PC-9 (cell line): ENCODE measurements around the gene GLB1L. TPM values are rescaled to one million over a fixed set of nuclear protein-coding genes. Genes with fewer than 3 reads are reported as not detected.

ENCODE experiments used
- BruUV-seq: library from RNA; stranded (reverse); fragments of 400-500 nt; replicated peaks from 2 replicates; lab custom pipeline; 2021; lab: Mats Ljungman, UMichigan
- CTCF ChIA-PET: fragments of 300-600 bp; sonication (Branson Sonifier 250); formaldehyde crosslinking; loops from one replicate; lab custom pipeline; 2022; ENCODE audit warnings: antibody characterized with exemption; lab: Charles Lee
- POLR2A ChIA-PET: fragments of 300-600 bp; sonication (Branson Sonifier 250); formaldehyde crosslinking; loops from one replicate; lab custom pipeline; 2022; ENCODE audit warnings: antibody characterized with exemption; ENCODE audit not compliant: unreplicated experiment; lab: Charles Lee
- DNase-seq, 2 experiments: peaks; one replicate each; pipeline versions ENCODE4 v3.0.0 to v3.0.0-alpha.2; 2015 to 2022; ENCODE audit warnings: mixed read lengths in 1 of 2
- H2AFZ ChIP-seq: fragments of 200-600 bp; sonication (generic); 2 replicates; pipeline ENCODE4 v1.8.1; 2017; ENCODE audit warnings: antibody characterized with exemption
- H3F3A ChIP-seq: fragments of 200-600 bp; sonication (generic); 2 replicates; pipeline ENCODE4 v1.8.1; 2017; ENCODE audit warnings: antibody characterized with exemption, mild to moderate bottlenecking, low read depth; ENCODE audit not compliant: insufficient read depth
- H3K27ac ChIP-seq: fragments of 200-600 bp; sonication (generic); 2 replicates; pipeline ENCODE4 v1.6.1; 2016; ENCODE audit warnings: mixed run types
- H3K27me3 ChIP-seq: fragments of 200-600 bp; sonication (generic); 2 replicates; pipeline ENCODE4 v1.6.1; 2016; ENCODE audit warnings: low read depth, mixed run types; ENCODE audit not compliant: insufficient read depth
- H3K36me3 ChIP-seq: fragments of 200-600 bp; sonication (generic); 2 replicates; pipeline ENCODE4 v1.6.1; 2016; ENCODE audit warnings: low read depth, mixed run types
- H3K4me1 ChIP-seq: fragments of 200-600 bp; sonication (generic); replicated peaks from 2 replicates; pipeline ENCODE4 v1.6.1; 2016; ENCODE audit warnings: mixed run types; ENCODE audit not compliant: insufficient read depth
- H3K4me2 ChIP-seq: fragments of 200-600 bp; sonication (generic); 2 replicates; pipeline ENCODE4 v1.6.1; 2017; ENCODE audit warnings: mixed run types
- H3K4me3 ChIP-seq: fragments of 200-600 bp; sonication (generic); 2 replicates; pipeline ENCODE4 v1.6.1; 2016; ENCODE audit warnings: mixed run types
- H3K79me2 ChIP-seq: fragments of 200-600 bp; sonication (generic); 2 replicates; pipeline ENCODE4 v1.6.1; 2017; ENCODE audit warnings: low read depth, mixed run types
- H3K9me2 ChIP-seq: fragments of 200-600 bp; sonication (generic); 2 replicates; pipeline ENCODE4 v1.8.1; 2017; ENCODE audit warnings: mild to moderate bottlenecking; ENCODE audit not compliant: insufficient read depth
- H3K9me3 ChIP-seq: fragments of 200-600 bp; sonication (generic); 2 replicates; pipeline ENCODE4 v1.8.1; 2016; ENCODE audit warnings: low read depth; ENCODE audit not compliant: insufficient read depth
- H4K20me1 ChIP-seq: fragments of 200-600 bp; sonication (generic); 2 replicates; pipeline ENCODE4 v1.8.1; 2017; ENCODE audit not compliant: insufficient read depth
- CTCF ChIP-seq: fragments of 200-600 bp; sonication (generic); conservative IDR thresholded peaks from 2 replicates; pipeline ENCODE4 v1.6.1; 2017; ENCODE audit warnings: mixed run types, antibody characterized with exemption, mild to moderate bottlenecking, moderate library complexity
- EZH2 ChIP-seq: fragments of 200-600 bp; sonication (generic); IDR thresholded peaks from 2 replicates; pipeline ENCODE4 v1.8.0; 2017; ENCODE audit warnings: antibody characterized with exemption, low read depth
- intact Hi-C: fragments of 100-400 bp; cut with micrococcal nuclease; formaldehyde crosslinking; loops from one replicate; pipeline ENCODE4 v1.10.0; 2022; ENCODE audit not compliant: unreplicated experiment
- total RNA-seq: library from RNA; stranded (reverse); gene quantifications from 2 replicates; pipeline ENCODE4 v1.2.3, GENCODE V29; 2021

The GLB1L gene
- total RNA-seq, 1 experiment from 2014 or later = 10.8 TPM

DNA sequence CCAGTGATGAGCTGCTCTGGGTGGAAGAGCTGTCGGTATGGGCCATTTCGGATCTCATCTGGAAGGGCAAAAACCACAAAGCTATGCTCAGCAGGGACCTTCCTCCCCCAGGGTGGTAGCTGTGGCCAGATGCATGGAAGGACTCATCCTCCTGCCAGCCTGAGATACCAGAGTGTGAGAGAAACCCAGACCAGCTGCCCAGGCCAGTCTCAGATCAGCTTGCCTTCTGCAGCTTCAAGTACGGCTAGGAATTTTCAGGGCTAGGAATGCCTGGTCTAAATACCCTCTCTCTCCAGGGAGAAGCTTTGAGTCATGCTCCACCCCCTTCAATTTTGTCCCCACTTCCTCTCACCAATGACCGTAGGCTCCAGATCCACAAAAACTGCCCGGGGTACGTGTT, 6.4 kb upstream of the GLB1L start:
- H3K27ac ChIP-seq = no peak overlapping the region
- H3K9me3 ChIP-seq = no peaks in the 10 kb centered on the region
- intact Hi-C loops = no loop called here
- H3K4me3 ChIP-seq = 0 out of 2 replicates have a peak overlapping the region, but pooled peaks have one; percentile 87
- H3K9me2 ChIP-seq = no peaks in the 10 kb centered on the region
- peaks cover 44% of the 10 kb centered on the region for H3F3A ChIP-seq
- POLR2A ChIA-PET = interaction anchor here (0.6 kb wide), 1 partner anchor 29 kb away, joined by 3 read pairs; no protein-coding TSS in a partner anchor
- CTCF ChIA-PET = interaction anchor here (0.6 to 0.7 kb wide), 2 partner anchors 43 to 65 kb away, joined by 3 to 4 read pairs; no protein-coding TSS in a partner anchor
- BruUV-seq = no TSS peak
- peak overlapping the region; percentile 84; the same call in 1 of the 2 replicates for H3K4me2 ChIP-seq
- H2AFZ ChIP-seq = no peak overlapping the region
- 0 out of 2 replicates have a peak, but pooled peaks cover 9% of the 10 kb centered on the region for H3K36me3 ChIP-seq
- H3K4me1 ChIP-seq = peaks cover 65% of the 10 kb centered on the region
- TF ChIP-seq CTCF (no peak), EZH2 (no peak)
- H4K20me1 ChIP-seq = no peaks in the 10 kb centered on the region
- DNase-seq = no peak
- H3K79me2 ChIP-seq = peaks cover 41% of the 10 kb centered on the region
- no peaks in the 10 kb centered on the region for H3K27me3 ChIP-seq

DNA sequence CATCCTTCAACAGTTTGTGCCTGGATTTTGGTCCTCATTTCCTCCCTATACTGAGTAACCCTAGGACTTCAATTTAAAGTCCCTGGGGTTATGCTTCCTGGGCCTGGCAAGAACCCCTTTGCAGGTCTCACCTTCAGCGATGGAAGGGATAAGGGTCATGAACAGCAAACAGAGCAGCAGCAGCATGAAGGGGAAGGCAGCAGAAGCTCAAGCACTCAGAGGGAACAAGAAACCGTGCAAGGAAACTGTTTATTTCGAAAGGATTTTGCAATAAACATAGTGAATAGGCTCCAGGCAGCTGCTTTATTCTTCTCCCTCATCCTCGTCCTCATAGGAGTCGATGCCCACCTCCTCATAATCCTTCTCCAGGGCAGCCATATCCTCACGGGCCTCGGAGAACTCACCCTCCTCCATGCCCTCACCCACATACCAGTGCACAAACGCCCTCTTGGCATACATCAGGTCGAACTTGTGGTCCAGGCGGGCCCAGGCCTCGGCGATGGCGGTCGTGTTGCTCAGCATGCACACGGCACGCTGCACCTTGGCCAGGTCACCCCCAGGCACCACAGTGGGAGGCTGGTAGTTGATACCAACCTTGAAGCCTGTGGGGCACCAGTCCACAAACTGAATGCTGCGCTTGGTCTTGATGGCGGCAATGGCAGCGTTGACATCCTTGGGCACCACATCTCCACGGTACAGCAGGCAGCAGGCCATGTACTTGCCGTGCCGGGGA, 5.0 kb upstream of the GLB1L start:
- Histone ChIP-seq H3K36me3 (0 out of 2 replicates have a peak, but pooled peaks cover 9% of the 10 kb centered on the region), H3K27me3 (no peaks in the 10 kb centered on the region), H2AFZ (no peak overlapping the region), H3K4me3 (peak overlapping the region; percentile 21; the same call in 1 of the 2 replicates), H3K4me2 (peak overlapping the region; percentile 73), H3K79me2 (peaks cover 53% of the 10 kb centered on the region), H3K4me1 (peaks cover 70% of the 10 kb centered on the region), H3K9me3 (no peaks in the 10 kb centered on the region), H3K27ac (peak overlapping the region; percentile 78), H3F3A (peaks cover 44% of the 10 kb centered on the region), H3K9me2 (no peaks in the 10 kb centered on the region), H4K20me1 (no peaks in the 10 kb centered on the region)
- ChIA-PET CTCF (interaction anchor here (0.8 to 1.1 kb wide), 2 partner anchors 45 to 273 kb away, joined by 3 to 13 read pairs; no protein-coding TSS in a partner anchor), POLR2A (interaction anchor here (0.6 to 1.6 kb wide), 3 partner anchors 12 to 43 kb away, joined by 4 to 15 read pairs (median 6); partner anchors contain the start of gene DNAJB2)
- no peak for DNase-seq
- intact Hi-C loops = no loop called here
- no peak for TF ChIP-seq EZH2
- no peak for TF ChIP-seq CTCF
- BruUV-seq = no TSS peak

DNA sequence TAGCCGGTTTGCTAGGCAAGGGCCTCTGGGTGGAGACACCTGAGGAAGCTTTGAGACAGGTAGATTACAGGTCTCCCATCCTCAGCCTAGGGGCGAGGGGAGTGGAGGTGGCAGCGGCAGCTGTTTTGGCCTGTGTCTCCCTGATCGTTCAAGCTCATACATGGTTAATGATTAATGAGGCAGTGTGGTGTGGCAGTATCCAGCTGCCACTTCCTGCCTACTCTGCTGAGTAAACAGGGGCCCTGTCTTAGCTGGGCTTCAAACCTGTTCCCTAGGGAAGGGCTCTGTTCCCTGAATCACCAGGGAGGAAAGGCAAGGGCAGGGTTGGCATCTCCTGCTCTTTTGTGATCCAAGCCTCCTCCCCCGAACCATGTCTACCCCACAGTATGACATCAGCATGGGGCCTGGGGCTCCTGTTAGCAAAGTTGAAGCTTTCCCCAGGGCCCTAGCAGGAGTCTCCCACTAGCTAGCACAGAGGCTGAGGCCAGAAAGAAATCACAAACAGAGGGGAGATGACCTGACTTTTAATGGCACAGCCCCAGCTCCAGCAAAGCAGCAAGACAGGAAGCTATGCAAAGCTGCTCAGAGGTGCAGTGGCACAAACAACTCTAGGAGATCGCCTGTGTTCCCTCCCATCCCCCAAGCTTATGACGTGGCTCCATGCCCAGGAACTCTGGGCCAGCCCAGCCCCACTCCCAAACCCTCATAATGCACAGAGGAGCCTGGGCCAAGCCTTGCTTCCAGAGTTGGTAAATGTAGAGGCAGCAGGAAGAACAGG, 4.1 kb upstream of the GLB1L start:
- peaks cover 44% of the 10 kb centered on the region for H3F3A ChIP-seq
- intact Hi-C loops = loop anchor here (1.0 to 2.0 kb wide), 6 partner anchors 20 to 73 kb away; partner anchors contain the start of genes ANKZF1, ATG9A, CNPPD1 and DNAJB2
- POLR2A ChIA-PET = interaction anchor here (0.5 to 1.6 kb wide), 8 partner anchors 12 to 203 kb away, joined by 4 to 16 read pairs (median 6); partner anchors contain the start of genes ANKZF1 and DNAJB2
- TF ChIP-seq CTCF (no peak), EZH2 (no peak)
- H3K27ac ChIP-seq = peak overlapping the region; percentile 78
- peak overlapping the region; percentile 73 for H3K4me2 ChIP-seq
- H3K9me2 ChIP-seq = no peaks in the 10 kb centered on the region
- BruUV-seq = no TSS peak
- 0 out of 2 replicates have a peak, but pooled peaks cover 9% of the 10 kb centered on the region for H3K36me3 ChIP-seq
- DNase-seq = peak; percentile 81 to 86
- H3K27me3 ChIP-seq = no peaks in the 10 kb centered on the region
- peaks cover 53% of the 10 kb centered on the region for H3K79me2 ChIP-seq
- H2AFZ ChIP-seq = no peak overlapping the region
- no peaks in the 10 kb centered on the region for H4K20me1 ChIP-seq
- H3K4me3 ChIP-seq = peak overlapping the region; percentile 21; the same call in 1 of the 2 replicates
- peaks cover 66% of the 10 kb centered on the region for H3K4me1 ChIP-seq
- CTCF ChIA-PET = interaction anchor here (0.8 to 1.2 kb wide), 3 partner anchors 25 to 274 kb away, joined by 3 to 13 read pairs (median 5); no protein-coding TSS in a partner anchor
- no peaks in the 10 kb centered on the region for H3K9me3 ChIP-seq
